ENCODE results near the gene VTI1A.

The VTI1A gene

GRCh38 chr10:112820320-112820719 is 373.3 kb downstream of the VTI1A start:
- TF ChIP-seq CTCF (conservative IDR thresholded peaks at IDR 0.05; ENCODE audit: low read depth, low read length) = no peak

GRCh38 chr10:112821038-112821437 is 374.0 kb downstream of the VTI1A start:
- H3K4me3 ChIP-seq (IDR thresholded peaks at IDR 0.05; ENCODE audit: insufficient read depth, low read depth, low read length) = no peak overlapping the region
- H3K27ac ChIP-seq = no peak overlapping the region
- TF ChIP-seq CTCF (conservative IDR thresholded peaks at IDR 0.05; ENCODE audit: low read depth, low read length) = no peak
- H2AFZ ChIP-seq (ENCODE audit: low read depth) = no peak overlapping the region
- H3K79me2 ChIP-seq (ENCODE audit: insufficient read depth, low read depth) = no peaks in the 10 kb centered on the region
- H3K36me3 ChIP-seq (ENCODE audit: insufficient read depth) = no peaks in the 10 kb centered on the region
- no peak overlapping the region for H3K9ac ChIP-seq
- no peaks in the 10 kb centered on the region for H3K27me3 ChIP-seq (ENCODE audit: insufficient read depth, low read depth)
- H4K20me1 ChIP-seq (ENCODE audit: insufficient read depth) = no peaks in the 10 kb centered on the region
- no peaks in the 10 kb centered on the region for H3K4me1 ChIP-seq (ENCODE audit: low read depth, poor library complexity, severe bottlenecking)
- H3K4me2 ChIP-seq = no peak overlapping the region

More at GRCh38 chr10:112820320-112820719, 373.3 kb downstream of the VTI1A start:
- no peak overlapping the region for H3K4me3 ChIP-seq (IDR thresholded peaks at IDR 0.05; ENCODE audit: insufficient read depth, low read depth, low read length)
- no peaks in the 10 kb centered on the region for H3K4me1 ChIP-seq (ENCODE audit: low read depth, poor library complexity, severe bottlenecking)
- no peak overlapping the region for H2AFZ ChIP-seq (ENCODE audit: low read depth)
- H3K36me3 ChIP-seq (ENCODE audit: insufficient read depth) = no peaks in the 10 kb centered on the region
- H3K79me2 ChIP-seq (ENCODE audit: insufficient read depth, low read depth) = no peaks in the 10 kb centered on the region
- H3K4me2 ChIP-seq = no peak overlapping the region
- no peak overlapping the region for H3K9ac ChIP-seq
- H4K20me1 ChIP-seq (ENCODE audit: insufficient read depth) = no peaks in the 10 kb centered on the region
- H3K27ac ChIP-seq = no peak overlapping the region
- no peaks in the 10 kb centered on the region for H3K27me3 ChIP-seq (ENCODE audit: insufficient read depth, low read depth)

- H4K20me1 ChIP-seq (ENCODE audit: insufficient read depth) = no peaks in the 10 kb centered on the region
- no peak overlapping the region for H3K4me3 ChIP-seq (IDR thresholded peaks at IDR 0.05; ENCODE audit: insufficient read depth, low read depth, low read length)
- no peak overlapping the region for H3K4me2 ChIP-seq
- H3K4me1 ChIP-seq (ENCODE audit: low read depth, poor library complexity, severe bottlenecking) = no peaks in the 10 kb centered on the region
- no peak for TF ChIP-seq CTCF (conservative IDR thresholded peaks at IDR 0.05; ENCODE audit: low read depth, low read length)
- H3K9ac ChIP-seq = no peak overlapping the region
- H3K27me3 ChIP-seq (ENCODE audit: insufficient read depth, low read depth) = no peaks in the 10 kb centered on the region
- no peaks in the 10 kb centered on the region for H3K36me3 ChIP-seq (ENCODE audit: insufficient read depth)
- H2AFZ ChIP-seq (ENCODE audit: low read depth) = no peak overlapping the region
- no peak overlapping the region for H3K27ac ChIP-seq
- H3K79me2 ChIP-seq (ENCODE audit: insufficient read depth, low read depth) = no peaks in the 10 kb centered on the region
These were observed 374.6 kb downstream of the VTI1A start for GRCh38 chr10:112821663-112822062.

- Histone ChIP-seq H3K27ac (no peak overlapping the region), H2AFZ (ENCODE audit: low read depth) (no peak overlapping the region), H3K9ac (no peak overlapping the region), H3K4me1 (ENCODE audit: low read depth, poor library complexity, severe bottlenecking) (no peaks in the 10 kb centered on the region), H3K36me3 (ENCODE audit: insufficient read depth) (no peaks in the 10 kb centered on the region), H3K4me3 (IDR thresholded peaks at IDR 0.05; ENCODE audit: insufficient read depth, low read depth, low read length) (no peak overlapping the region), H3K79me2 (ENCODE audit: insufficient read depth, low read depth) (no peaks in the 10 kb centered on the region), H3K4me2 (no peak overlapping the region), H3K27me3 (ENCODE audit: insufficient read depth, low read depth) (no peaks in the 10 kb centered on the region), H4K20me1 (ENCODE audit: insufficient read depth) (no peaks in the 10 kb centered on the region)
- TF ChIP-seq CTCF (conservative IDR thresholded peaks at IDR 0.05; ENCODE audit: low read depth, low read length) = no peak
These were observed 376.0 kb downstream of the VTI1A start for GRCh38 chr10:112823007-112823406.
